Measurements from ENCODE around the gene C5orf15. TPM values are rescaled to one million over a fixed set of nuclear protein-coding genes. Genes with fewer than 3 reads are reported as not detected.
A peak's percentile ranks its signal among the peaks of the same experiment; 100 is the strongest.

Gene C5orf15
- total and polyA plus RNA-seq, 9 of the 15 experiments (the other 6 are each of a cell fraction or from before 2014, with no cell fraction given) = 23.3 to 50.7 (median 35.5) TPM

DNA sequence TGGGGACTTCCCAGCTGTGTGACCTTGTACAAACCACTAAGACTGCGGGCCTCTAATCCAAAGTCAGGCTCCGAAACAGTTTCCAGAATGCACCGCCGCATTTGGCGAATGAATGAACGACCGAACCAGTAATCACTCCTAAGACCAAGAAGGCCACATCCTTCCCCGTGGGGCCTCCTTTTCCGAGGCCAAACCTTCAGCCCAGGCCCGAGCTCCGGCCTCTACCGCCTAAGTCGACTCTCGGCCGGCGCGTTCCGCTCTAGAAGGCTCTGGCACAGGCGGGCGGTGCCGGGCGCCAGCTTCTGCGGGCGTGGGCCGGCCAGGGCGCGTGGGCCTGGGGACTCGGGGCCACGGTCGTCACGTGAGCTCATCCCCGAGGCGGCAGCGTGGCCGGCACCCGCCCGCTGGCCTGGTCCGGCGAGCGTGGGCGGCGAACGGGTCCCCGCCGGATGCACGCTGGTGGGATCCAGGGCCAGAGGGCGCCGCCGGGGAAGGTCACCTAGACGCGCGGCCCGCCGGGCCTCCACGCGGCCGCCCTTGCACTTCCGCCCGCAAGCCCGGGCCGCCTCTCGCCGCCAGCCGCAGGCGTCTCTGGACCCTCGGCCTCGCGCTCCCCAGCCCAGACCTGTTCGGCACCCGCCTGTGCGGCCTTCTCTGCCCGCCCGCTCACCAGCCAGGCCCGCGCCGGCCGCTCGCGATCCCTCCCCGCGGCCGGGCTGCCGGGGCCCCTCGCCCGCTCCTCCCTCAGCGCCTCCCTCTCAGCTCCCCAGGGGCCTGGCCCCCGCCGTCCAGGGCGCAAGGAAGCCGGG lies 35.6 kb upstream of the C5orf15 start (continued):
- TF ChIP-seq KAT7 (CRISPR knock-in tag; IDR thresholded peaks at IDR 0.05; ENCODE audit: borderline replicate concordance) (no peak), RBBP5 (IDR thresholded peaks at IDR 0.05; ENCODE audit: borderline replicate concordance, insufficient read depth, low read length, poor library complexity, severe bottlenecking) (peak; percentile 88), SIRT6 (IDR thresholded peaks at IDR 0.05; ENCODE audit: low read depth, low read length) (no peak), CREB1 (IDR thresholded peaks at IDR 0.05) (0 out of 2 replicates have a peak, but pooled peaks have one; percentile 8), CREB1 (CRISPR knock-in tag; IDR thresholded peaks at IDR 0.05) (no peak), TEAD4 (IDR thresholded peaks at IDR 0.05; ENCODE audit: low read length) (no peak; the same call in 1 of the 2 replicates), TEAD4 (CRISPR knock-in tag; IDR thresholded peaks at IDR 0.05; ENCODE audit: borderline replicate concordance) (no peak), ZFX (CRISPR knock-in tag; IDR thresholded peaks at IDR 0.05) (peak; percentile 66), NR2C2 (CRISPR knock-in tag; IDR thresholded peaks at IDR 0.05) (peak; percentile 69; the same call in 1 of the 2 replicates), NR2C2 (tag; IDR thresholded peaks at IDR 0.05) (peak; percentile 63; the same call in 1 of the 2 replicates), NEUROD1 (IDR thresholded peaks at IDR 0.05; ENCODE audit: borderline replicate concordance, low read depth, low read length, partially characterized antibody) (peak; percentile 14), TCF3 (CRISPR knock-in tag; IDR thresholded peaks at IDR 0.05) (0 out of 2 replicates have a peak, but pooled peaks have one; percentile 12)
- TF ChIP-seq, protein P1, sequence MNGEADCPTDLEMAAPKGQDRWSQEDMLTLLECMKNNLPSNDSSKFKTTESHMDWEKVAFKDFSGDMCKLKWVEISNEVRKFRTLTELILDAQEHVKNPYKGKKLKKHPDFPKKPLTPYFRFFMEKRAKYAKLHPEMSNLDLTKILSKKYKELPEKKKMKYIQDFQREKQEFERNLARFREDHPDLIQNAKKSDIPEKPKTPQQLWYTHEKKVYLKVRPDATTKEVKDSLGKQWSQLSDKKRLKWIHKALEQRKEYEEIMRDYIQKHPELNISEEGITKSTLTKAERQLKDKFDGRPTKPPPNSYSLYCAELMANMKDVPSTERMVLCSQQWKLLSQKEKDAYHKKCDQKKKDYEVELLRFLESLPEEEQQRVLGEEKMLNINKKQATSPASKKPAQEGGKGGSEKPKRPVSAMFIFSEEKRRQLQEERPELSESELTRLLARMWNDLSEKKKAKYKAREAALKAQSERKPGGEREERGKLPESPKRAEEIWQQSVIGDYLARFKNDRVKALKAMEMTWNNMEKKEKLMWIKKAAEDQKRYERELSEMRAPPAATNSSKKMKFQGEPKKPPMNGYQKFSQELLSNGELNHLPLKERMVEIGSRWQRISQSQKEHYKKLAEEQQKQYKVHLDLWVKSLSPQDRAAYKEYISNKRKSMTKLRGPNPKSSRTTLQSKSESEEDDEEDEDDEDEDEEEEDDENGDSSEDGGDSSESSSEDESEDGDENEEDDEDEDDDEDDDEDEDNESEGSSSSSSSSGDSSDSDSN (IDR thresholded peaks at IDR 0.05; ENCODE audit: borderline replicate concordance in 1 of 2, low read depth in 2 of 2, low read length in 2 of 2) = peak; percentile 20 to 79; a peak in 2 of 4 replicates
- TF ChIP-seq, protein P2, sequence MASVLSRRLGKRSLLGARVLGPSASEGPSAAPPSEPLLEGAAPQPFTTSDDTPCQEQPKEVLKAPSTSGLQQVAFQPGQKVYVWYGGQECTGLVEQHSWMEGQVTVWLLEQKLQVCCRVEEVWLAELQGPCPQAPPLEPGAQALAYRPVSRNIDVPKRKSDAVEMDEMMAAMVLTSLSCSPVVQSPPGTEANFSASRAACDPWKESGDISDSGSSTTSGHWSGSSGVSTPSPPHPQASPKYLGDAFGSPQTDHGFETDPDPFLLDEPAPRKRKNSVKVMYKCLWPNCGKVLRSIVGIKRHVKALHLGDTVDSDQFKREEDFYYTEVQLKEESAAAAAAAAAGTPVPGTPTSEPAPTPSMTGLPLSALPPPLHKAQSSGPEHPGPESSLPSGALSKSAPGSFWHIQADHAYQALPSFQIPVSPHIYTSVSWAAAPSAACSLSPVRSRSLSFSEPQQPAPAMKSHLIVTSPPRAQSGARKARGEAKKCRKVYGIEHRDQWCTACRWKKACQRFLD (CRISPR knock-in tag; IDR thresholded peaks at IDR 0.05) = peak; percentile 68; the same call in 1 of the 2 replicates
- TF ChIP-seq, protein P3, sequence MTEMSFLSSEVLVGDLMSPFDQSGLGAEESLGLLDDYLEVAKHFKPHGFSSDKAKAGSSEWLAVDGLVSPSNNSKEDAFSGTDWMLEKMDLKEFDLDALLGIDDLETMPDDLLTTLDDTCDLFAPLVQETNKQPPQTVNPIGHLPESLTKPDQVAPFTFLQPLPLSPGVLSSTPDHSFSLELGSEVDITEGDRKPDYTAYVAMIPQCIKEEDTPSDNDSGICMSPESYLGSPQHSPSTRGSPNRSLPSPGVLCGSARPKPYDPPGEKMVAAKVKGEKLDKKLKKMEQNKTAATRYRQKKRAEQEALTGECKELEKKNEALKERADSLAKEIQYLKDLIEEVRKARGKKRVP (CRISPR knock-in tag; IDR thresholded peaks at IDR 0.05) = no peak
- TF ChIP-seq, protein P4, sequence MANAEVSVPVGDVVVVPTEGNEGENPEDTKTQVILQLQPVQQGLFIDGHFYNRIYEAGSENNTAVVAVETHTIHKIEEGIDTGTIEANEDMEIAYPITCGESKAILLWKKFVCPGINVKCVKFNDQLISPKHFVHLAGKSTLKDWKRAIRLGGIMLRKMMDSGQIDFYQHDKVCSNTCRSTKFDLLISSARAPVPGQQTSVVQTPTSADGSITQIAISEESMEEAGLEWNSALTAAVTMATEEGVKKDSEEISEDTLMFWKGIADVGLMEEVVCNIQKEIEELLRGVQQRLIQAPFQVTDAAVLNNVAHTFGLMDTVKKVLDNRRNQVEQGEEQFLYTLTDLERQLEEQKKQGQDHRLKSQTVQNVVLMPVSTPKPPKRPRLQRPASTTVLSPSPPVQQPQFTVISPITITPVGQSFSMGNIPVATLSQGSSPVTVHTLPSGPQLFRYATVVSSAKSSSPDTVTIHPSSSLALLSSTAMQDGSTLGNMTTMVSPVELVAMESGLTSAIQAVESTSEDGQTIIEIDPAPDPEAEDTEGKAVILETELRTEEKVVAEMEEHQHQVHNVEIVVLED (CRISPR knock-in tag; IDR thresholded peaks at IDR 0.05) = no peak

Data from K562 (cell line).